HG02840 (cell line): Measurements from ENCODE around the gene TAF10.

Experiments
- ATAC-seq: cut with Tn5 transposase; IDR thresholded peaks from one replicate; pipeline ENCODE4 v1.9.1; 2021; ENCODE audit warnings: mild to moderate bottlenecking, moderate library complexity, moderate number of reproducible peaks; ENCODE audit not compliant: unreplicated experiment, low FRiP score

TAF10 gene

DNA sequence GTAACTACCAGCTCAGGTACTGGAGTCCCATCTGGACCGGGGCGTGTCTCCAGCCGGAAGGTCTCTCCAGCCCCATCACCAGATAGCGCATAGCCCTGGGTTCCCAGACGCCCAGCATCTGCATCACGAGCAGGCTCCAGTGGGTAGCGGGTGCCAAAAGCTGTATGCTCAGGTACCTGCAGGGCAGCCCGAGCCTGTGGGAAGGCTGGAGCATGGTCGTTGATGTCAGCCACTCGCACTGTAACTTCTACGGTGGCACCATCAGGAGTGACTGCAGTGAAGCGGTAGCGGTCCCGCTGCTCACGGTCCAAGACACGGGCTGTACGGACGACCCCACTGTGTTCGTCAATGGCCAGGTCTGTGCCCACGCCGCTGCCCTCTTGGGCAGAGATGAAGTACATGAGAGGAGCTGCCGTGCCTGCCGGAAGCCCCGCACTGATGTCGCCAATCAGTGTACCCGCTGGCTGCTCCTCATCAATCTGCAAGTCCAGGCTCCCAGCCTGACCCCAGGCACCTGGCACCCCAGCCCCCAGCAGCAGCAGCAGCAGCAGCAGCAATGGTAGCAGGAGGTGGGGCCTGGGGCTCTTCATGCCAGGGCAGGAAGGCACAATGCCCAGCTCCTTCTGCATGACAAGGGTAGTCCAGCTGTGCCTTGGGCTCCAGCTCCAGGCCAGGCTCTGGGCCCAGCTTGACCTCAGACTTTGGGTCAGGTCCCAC, 29.1 kb upstream of the TAF10 start:
- no peak for ATAC-seq

DNA sequence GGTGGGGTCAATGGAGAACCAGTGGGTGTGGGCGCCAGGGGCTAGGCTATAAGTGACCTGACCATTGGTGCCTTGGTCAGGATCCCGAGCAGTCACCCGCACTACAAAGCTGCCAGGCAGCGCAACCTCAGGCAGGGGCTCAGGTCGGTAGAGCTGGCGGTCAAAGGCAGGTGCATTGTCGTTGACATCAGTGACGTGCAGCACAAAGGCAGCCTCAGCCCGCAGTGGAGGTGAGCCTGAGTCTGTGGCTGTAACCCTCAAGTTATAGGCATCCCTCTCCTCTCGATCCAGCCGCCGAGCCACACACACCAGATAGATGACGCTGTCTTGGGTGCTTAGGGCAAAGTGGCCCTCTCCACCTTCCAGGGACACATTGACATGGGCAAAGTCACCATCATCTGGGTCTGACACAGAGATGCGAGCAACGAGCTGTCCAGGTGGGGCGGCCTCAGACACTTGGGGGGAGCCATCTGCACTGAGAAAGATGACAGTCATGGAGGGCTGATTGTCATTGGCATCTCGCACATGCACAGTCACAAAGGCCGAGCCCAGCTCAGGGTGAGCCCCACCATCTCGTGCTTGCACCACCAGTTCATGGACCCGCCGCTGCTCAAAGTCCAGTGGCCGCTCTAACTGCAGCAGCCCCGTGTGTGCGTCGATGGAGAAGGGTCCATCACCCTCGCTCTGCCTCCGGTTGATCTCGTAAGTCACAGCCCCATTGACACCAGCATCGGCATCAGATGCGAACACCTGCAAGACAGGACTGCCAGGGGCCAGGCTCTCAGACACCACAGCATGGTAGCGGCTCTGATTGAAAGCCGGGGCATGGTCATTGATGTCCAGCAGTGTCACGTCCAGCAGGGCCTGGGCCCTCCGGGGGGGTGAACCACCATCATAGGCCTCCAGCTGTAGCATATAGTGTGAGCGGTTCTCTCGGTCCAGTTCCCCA, 28.3 kb upstream of the TAF10 start:
- no peak for ATAC-seq

GRCh38 chr11:6638429-6638828, 26.4 kb upstream of the TAF10 start:
- ATAC-seq: no peak

DNA sequence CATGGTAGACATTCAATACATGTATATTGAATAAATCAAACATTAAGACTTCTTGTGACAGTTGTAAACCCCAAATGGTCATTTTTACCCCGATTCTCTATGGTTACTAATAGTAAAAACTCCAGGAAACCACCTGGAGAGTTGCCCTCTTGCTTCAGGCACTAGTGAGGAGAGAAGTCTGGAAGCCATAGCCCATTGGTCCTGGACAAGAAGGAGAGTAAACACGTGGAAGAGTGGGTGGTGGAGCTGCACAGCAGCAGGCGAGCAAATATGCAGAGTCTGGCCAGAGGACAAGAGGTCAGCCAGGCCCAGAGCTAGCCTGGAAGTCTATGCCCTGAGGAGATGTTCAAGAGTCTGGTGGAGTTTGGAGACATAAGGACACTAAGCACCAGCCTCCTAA, 25.9 kb upstream of the TAF10 start:
- ATAC-seq: no peak

DNA sequence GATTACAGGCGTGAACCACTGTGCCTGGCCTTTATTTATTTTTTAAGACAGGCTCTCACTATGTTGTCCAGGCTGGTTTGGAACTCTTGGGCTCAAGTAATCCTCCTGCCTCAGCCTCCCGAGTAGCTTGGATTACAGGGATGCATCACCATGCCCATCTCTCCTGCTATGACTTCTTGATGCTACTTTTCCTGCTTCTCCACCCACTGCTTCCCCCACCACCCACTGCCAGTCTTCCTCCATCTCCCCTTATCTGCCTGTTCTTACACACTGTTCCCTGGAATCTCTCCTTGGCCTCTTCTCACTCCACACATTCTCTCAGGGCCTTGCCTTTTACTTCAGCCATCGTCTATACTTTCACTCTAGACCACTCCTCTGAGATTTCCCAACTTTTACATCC, 24.5 kb upstream of the TAF10 start:
- no peak for ATAC-seq

DNA sequence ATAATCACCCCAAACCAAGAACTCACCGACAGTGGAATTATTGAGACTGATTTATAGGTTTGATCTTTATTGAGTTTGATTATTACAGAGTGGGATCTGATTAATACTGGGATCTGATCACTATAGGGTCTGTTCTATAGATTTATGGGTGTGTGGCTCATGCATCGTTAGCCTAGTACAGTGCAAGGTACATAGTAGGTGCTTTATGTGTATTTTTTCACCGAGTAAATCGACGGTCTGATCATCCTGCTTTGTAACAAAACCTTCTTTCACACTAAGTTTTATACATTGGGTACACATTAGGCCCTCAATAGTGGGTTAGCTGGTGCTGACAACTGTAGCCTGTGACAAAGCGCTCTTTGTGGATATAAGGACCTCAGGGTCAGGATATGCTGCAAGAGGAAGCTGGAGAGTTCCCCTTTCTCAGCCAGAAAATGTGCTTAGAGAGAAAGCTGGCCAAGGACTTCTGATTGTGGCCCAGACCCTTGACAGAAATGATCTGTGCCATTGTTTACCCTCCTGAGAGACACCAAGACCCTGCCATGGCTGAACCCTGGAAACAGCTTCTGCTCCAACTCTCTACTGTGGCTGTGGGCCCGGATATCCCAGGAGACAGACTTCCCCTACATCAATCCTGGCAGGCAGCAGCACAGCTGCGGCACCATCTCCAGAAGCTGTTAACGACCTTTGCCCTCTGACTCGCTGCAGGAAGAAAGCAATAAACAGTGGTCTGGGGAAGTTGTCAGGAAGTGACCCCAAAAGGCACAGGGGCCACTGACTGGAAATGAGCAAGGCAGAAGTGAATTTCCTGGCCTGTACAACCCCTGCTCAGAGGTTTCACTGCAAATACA, 23.3 kb upstream of the TAF10 start:
- ATAC-seq: no peak

- no peak for ATAC-seq
These were observed 22.5 kb upstream of the TAF10 start for GRCh38 chr11:6634534-6634933.

DNA sequence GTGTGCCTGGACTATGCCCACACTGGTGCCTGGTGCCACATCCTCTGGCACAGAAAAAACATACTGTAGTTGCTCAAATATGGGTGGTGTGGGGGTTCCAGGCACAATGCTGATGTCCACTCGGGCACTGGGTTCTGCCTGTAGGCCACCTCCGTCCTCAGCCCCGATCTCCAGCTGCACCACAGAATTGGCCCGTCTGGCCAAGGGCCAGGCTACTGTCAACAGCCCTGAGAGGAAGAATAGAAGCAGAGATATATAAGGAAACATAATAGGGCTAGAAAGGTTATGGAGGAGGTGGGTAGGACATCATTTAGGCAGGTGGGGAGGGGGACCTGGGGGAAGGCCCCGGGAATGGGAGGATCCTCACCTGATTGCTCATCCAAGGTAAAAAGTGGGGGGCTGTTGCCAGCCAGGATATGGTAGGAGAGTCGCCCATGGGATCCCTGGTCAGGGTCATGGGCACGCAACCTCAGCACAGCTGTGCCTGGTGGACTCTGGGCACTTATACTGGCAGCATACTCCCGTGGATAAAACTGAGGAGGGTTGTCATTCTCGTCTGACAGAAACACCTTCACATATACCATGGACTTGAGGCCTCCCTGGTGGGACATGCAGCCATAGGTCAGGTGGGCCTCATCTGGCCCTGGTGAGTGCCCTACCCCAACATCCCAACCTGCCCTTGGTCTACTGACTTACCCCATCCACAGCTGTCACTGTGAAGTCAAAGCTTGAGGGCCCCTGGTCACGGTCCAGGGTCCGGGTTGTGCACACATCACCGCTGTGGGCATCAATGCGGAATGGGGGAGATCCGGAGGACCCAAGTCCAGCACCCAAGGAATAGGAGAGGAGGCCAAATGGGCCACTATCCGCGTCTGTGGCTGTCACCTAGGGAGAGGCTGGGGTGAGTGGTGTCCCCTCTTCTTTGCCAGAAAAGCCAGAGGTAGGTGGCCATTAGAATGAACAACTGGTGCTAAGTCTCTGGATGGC, 21.7 kb upstream of the TAF10 start:
- ATAC-seq: no peak

DNA sequence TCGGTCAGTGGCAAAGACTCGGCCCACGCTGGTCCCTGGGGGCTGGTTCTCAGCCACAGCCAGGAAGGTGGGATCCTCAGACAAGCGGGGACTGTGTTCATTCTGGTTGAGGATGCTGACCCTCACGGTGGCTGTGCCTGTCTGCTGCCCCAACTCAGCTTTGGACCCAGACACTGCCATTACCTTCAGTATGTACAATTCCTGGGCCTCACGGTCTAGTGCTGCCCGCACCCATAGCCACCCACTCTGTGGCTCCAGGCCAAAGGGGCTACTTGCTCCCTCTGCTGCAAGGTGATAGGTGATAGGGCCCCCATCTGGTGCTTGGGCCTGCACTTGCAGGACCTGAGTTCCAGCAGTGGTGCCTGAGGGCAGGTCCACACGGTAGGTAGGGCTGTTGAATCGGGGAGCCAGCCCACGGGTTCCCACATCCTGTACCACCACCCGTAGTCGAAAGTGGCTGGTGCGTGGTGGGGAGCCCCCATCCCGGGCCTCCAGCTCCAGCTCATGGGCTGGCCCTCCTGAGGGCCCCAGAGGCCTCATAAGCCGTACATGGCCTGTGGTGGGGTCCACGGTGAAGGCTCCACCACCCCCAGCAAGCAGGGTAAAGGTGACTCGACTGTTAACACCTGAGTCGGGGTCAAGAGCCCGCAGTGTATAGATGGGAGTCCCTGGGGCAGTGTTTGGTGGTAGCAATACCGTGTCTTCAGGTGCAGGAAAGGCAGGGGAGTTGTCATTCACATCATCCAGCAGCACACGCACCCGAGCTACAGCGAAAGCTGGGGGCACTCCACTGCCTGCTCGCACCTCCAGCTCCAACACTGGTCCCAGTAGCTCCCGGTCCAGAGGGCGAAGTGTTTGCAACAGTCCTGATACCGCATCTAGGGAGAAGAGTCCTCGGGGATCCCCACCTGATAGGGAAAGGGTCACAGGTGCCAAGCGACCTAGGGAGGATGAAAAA, 20.4 kb upstream of the TAF10 start:
- ATAC-seq: no peak

DNA sequence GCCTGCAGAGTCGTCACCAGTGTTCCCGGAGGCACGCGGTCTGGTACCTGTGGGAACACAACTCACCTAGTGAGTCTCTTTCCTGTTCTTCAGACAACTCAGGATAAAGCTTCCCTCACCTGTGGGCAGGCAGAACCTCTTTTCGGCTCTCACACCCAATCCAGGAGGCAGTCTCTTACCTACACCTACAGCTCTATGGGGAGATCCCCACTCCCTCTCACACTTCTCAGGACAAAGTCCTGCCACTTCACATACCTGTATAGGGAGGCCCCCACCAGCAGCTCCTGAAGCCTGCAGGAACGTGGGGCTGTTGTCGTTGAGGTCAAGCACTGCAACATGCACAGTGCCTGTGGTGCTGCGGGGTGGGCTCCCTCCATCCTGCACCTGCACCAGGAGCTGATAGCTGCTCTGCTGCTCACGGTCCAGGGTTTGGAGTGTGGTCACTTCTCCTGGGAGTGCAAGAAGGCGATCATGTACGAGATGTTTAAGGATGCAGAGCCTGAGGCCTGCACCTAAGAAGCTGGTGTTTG, 19.4 kb upstream of the TAF10 start:
- no peak for ATAC-seq

- ATAC-seq: no peak
These were observed 18.7 kb upstream of the TAF10 start for GRCh38 chr11:6630632-6631291.

DNA sequence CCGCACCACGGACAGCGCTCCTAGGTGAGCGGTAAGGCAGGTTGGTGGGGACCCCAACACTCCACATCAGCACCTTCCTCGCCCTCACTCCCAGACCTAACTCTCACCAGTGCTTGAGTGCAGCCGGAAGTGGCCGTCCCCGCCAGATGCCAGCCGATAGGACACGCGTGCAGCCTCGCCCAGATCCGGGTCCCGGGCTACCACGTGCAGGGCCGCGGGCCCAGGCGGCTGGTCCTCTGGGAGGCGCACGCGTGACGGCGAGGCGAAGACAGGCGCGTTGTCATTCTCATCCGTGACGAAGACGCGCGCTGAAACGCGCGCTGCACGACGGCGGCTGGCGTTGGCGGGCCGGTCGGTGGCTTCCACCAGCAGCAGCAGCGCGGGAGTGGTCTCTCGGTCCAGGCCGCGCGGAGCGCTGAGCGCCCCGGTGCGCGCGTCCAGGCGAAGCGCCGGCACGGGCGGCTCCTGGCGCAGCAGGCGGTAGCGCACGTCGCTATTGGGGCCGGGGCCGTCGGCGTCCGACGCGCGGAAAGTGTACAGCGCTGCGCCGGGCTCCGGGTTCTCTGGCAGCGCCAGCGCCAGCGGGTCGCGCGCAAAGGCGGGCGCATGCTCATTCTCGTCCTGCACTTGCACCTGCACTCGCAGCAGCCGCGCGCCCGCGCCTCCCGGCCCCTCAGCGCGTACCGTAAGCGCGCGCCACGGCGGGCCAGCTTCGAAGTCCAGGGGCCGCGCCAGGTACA, 18.0 kb upstream of the TAF10 start:
- ATAC-seq: no peak

- ATAC-seq: no peak
These were observed 17.5 kb upstream of the TAF10 start for GRCh38 chr11:6629573-6629891.

DNA sequence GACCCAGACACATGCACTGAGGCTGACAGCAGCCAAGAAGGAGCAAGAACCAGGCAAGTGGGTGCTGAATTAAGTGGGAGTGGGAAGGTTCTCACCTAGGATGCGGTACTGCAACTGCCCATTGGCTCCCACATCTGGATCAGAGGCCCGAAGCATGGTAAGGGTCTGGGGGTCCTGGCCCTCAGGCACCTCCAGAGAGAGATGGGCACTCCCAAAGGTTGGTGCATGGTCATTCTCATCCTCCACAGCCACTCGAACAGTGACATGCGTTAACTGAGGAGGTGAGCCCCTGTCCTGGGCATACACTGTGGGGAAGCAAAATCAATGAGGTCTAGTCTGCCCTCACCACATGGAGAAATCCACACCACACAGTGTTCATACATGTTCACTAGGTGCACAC, 16.5 kb upstream of the TAF10 start:
- ATAC-seq: no peak

DNA sequence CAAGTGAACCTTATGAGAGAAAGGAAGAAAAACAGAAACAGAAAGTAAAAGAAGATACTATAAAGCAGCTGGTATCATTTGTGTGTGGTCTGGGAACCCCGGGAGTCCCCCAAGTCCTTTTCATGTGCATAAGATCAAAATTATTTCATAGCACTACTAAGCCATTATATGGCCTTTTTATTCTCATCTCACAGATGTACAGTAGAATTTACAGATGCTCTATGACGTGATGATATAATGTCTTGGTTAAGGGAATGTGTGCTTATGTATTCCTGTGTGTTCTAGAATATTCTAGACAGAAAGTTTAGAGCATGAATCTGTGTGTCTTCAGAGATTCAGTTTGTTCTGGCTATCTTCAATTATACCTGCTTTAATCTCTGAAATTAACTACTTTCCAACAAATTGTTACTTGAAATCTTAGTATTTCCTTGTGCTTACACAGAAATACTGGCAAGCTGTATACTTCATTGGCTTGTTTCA, 15.8 kb upstream of the TAF10 start:
- ATAC-seq: peak; percentile 69

- ATAC-seq: no peak
These were observed 15.2 kb upstream of the TAF10 start for GRCh38 chr11:6626971-6627761.
